Caco-2 (cell line): ENCODE results near the gene LATS2. TPM values are rescaled to one million over a fixed set of nuclear protein-coding genes. Genes with fewer than 3 reads are reported as not detected.

Experiments used
- BruUV-seq: library from RNA; stranded (reverse); fragments of 400-500 nt; replicated peaks from 2 replicates; lab custom pipeline; 2021; lab: Mats Ljungman, UMichigan
- CTCF ChIA-PET: fragments of 300-600 bp; sonication (Branson Sonifier 250); formaldehyde crosslinking; loops from one replicate; lab custom pipeline; 2022; ENCODE audit warnings: antibody characterized with exemption; lab: Charles Lee
- POLR2A ChIA-PET: fragments of 300-600 bp; sonication (Branson Sonifier 250); formaldehyde crosslinking; loops from one replicate; lab custom pipeline; 2022; ENCODE audit warnings: antibody characterized with exemption; lab: Charles Lee
- DNase-seq, 2 experiments: peaks; one replicate each; pipeline versions ENCODE4 v3.0.0 to v3.0.0-alpha.2; 2020 to 2022
- H3K27me3 ChIP-seq: replicated peaks from 2 replicates; pipeline ENCODE4 v1.6.0; 2011; ENCODE audit warnings: low read length; ENCODE audit not compliant: control insufficient read depth, insufficient read depth
- H3K36me3 ChIP-seq: 2 replicates; pipeline ENCODE4 v1.5.1; 2011; ENCODE audit warnings: low read length; ENCODE audit not compliant: control insufficient read depth, insufficient read depth
- H3K4me1 ChIP-seq: fragments of 250-450 bp; sonication (Bioruptor Pico); 2 replicates; pipeline ENCODE4 v1.5.1; 2020; ENCODE audit warnings: mild to moderate bottlenecking
- H3K4me3 ChIP-seq: 2 replicates; pipeline ENCODE4 v1.5.1; 2011; ENCODE audit warnings: low read depth, mild to moderate bottlenecking, control low read depth, low read length
- H3K9me3 ChIP-seq: fragments of 250-450 bp; sonication (Bioruptor Pico); 2 replicates; pipeline ENCODE4 v1.5.1; 2020; ENCODE audit warnings: mild to moderate bottlenecking, moderate library complexity
- H3K27ac Mint-ChIP-seq: one replicate; pipeline ENCODE4 v1.8.0; 2022; ENCODE audit warnings: mixed read lengths; ENCODE audit not compliant: unreplicated experiment
- H3K27me3 Mint-ChIP-seq: one replicate; pipeline ENCODE4 v1.8.0; 2022; ENCODE audit warnings: mixed read lengths; ENCODE audit not compliant: insufficient read depth, unreplicated experiment
- H3K36me3 Mint-ChIP-seq: one replicate; pipeline ENCODE4 v1.8.0; 2022; ENCODE audit warnings: mild to moderate bottlenecking, mixed read lengths; ENCODE audit not compliant: insufficient read depth, unreplicated experiment
- H3K4me1 Mint-ChIP-seq: one replicate; pipeline ENCODE4 v1.8.0; 2022; ENCODE audit warnings: low read depth, mixed read lengths; ENCODE audit not compliant: unreplicated experiment
- H3K4me3 Mint-ChIP-seq: one replicate; pipeline ENCODE4 v1.8.0; 2022; ENCODE audit warnings: mild to moderate bottlenecking, moderate library complexity, mixed read lengths; ENCODE audit not compliant: unreplicated experiment
- H3K9me3 Mint-ChIP-seq: one replicate; pipeline ENCODE4 v1.8.0; 2022; ENCODE audit warnings: mixed read lengths; ENCODE audit not compliant: unreplicated experiment
- intact Hi-C: fragments of 100-400 bp; cut with micrococcal nuclease; formaldehyde crosslinking; loops from one replicate; pipeline ENCODE4 v1.10.0; 2022; ENCODE audit not compliant: unreplicated experiment
- total RNA-seq: library from RNA; stranded (reverse); gene quantifications from 2 replicates; pipeline ENCODE4 v1.2.3, GENCODE V29; 2022
- TF ChIP-seq, protein P1 (sequence below), 2 experiments: fragments of 200-600 bp in 1 of 2; IDR thresholded peaks; 1 replicate in 1 of 2; 2 replicates in 1 of 2; pipeline versions ENCODE4 v1.5.1 to v1.8.0; 2011 to 2022; ENCODE audit warnings: antibody characterized with exemption in 1 of 2, control low read depth in 1 of 2, inconsistent platforms in 1 of 2, low read depth in 1 of 2, low read length in 1 of 2, mild to moderate bottlenecking in 1 of 2, moderate library complexity in 1 of 2; ENCODE audit not compliant: insufficient read depth in 1 of 2, severe bottlenecking in 1 of 2, unreplicated experiment in 1 of 2

Gene LATS2
- total RNA-seq, 1 experiment from 2014 or later, result 45.6 TPM

- no peaks in the 10 kb centered on the region for H3K27me3 Mint-ChIP-seq
- intact Hi-C loops, result no loop called here
- ChIA-PET CTCF (interaction anchor here (0.6 kb wide), 1 partner anchor 18 kb away, joined by 6 read pairs; no protein-coding TSS in a partner anchor), POLR2A (no interaction called here)
- no peak overlapping the region for H3K27ac Mint-ChIP-seq
- H3K9me3 ChIP-seq, result no peaks in the 10 kb centered on the region
- H3K4me1 Mint-ChIP-seq, result peaks cover 17% of the 10 kb centered on the region
- H3K4me3 Mint-ChIP-seq, result no peak overlapping the region
- H3K27me3 ChIP-seq, result no peaks in the 10 kb centered on the region
- H3K4me1 ChIP-seq, result peaks cover 5% of the 10 kb centered on the region; the same call in 1 of the 2 replicates
- H3K4me3 ChIP-seq, result no peak overlapping the region
- DNase-seq, result no peak
- H3K36me3 ChIP-seq, result peaks cover 3% of the 10 kb centered on the region; the same call in 1 of the 2 replicates
- peaks cover 99% of the 10 kb centered on the region for H3K36me3 Mint-ChIP-seq
- TF ChIP-seq, protein P1, sequence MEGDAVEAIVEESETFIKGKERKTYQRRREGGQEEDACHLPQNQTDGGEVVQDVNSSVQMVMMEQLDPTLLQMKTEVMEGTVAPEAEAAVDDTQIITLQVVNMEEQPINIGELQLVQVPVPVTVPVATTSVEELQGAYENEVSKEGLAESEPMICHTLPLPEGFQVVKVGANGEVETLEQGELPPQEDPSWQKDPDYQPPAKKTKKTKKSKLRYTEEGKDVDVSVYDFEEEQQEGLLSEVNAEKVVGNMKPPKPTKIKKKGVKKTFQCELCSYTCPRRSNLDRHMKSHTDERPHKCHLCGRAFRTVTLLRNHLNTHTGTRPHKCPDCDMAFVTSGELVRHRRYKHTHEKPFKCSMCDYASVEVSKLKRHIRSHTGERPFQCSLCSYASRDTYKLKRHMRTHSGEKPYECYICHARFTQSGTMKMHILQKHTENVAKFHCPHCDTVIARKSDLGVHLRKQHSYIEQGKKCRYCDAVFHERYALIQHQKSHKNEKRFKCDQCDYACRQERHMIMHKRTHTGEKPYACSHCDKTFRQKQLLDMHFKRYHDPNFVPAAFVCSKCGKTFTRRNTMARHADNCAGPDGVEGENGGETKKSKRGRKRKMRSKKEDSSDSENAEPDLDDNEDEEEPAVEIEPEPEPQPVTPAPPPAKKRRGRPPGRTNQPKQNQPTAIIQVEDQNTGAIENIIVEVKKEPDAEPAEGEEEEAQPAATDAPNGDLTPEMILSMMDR (IDR thresholded peaks at IDR 0.05; ENCODE audit: insufficient read depth in 1 of 2, low read depth in 1 of 2, low read length in 1 of 2, severe bottlenecking in 1 of 2, unreplicated experiment in 1 of 2), result no peak
- BruUV-seq, result no TSS peak
- no peaks in the 10 kb centered on the region for H3K9me3 Mint-ChIP-seq
These were observed 21.1 kb downstream of the LATS2 start for GRCh38 chr13:21040120-21040826.

DNA sequence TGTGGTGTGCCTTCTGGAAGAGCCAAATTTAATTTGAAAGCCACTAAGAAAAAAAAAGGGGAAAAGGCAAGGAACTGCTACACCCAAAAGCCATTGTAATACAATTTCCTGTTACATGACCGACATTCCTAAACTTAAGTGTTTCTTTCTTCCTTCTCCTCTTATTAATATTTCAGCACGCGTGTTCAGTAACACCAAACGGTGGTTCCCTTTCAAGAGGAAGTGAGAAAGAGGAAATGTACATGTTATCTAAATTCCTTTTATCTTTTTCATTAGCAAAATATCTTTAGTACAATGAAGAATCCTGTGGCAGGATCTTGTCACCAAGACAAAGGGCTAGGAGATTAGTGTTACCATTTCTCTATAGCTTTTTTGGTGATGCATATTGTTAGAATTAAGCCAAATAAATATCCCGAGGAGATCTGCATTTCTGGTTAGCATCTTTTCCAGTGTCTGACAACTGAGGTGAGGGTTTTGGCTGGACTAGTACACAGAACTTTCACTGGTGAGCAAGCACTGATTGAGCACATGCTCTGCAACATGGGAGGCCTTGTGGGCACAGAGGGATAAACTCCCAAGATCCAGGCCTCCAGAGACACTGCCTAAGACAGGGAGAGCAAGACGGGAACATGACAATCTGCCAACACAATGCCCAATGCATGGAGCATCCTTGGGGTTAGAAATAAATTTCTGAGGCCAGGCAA is 22.1 kb downstream of the LATS2 start:
- Histone ChIP-seq H3K9me3 (no peaks in the 10 kb centered on the region), H3K4me3 (no peak overlapping the region), H3K27me3 (no peaks in the 10 kb centered on the region), H3K36me3 (peaks cover 3% of the 10 kb centered on the region; the same call in 1 of the 2 replicates), H3K4me1 (peaks cover 5% of the 10 kb centered on the region; the same call in 1 of the 2 replicates)
- peaks cover 26% of the 10 kb centered on the region for H3K4me1 Mint-ChIP-seq
- H3K4me3 Mint-ChIP-seq, result no peak overlapping the region
- ChIA-PET CTCF (no interaction called here), POLR2A (no interaction called here)
- TF ChIP-seq, protein P1 (IDR thresholded peaks at IDR 0.05; ENCODE audit: insufficient read depth in 1 of 2, low read depth in 1 of 2, low read length in 1 of 2, severe bottlenecking in 1 of 2, unreplicated experiment in 1 of 2), result no peak
- no peak overlapping the region for H3K27ac Mint-ChIP-seq
- no TSS peak for BruUV-seq
- no peaks in the 10 kb centered on the region for H3K9me3 Mint-ChIP-seq
- peaks cover 99% of the 10 kb centered on the region for H3K36me3 Mint-ChIP-seq
- intact Hi-C loops, result no loop called here
- DNase-seq, result no peak
- H3K27me3 Mint-ChIP-seq, result no peaks in the 10 kb centered on the region

GRCh38 chr13:21037656-21038055 is 23.7 kb downstream of the LATS2 start:
- 0 out of 2 replicates have a peak, but pooled peaks cover 1% of the 10 kb centered on the region for H3K36me3 ChIP-seq
- peaks cover 5% of the 10 kb centered on the region; the same call in 1 of the 2 replicates for H3K4me1 ChIP-seq
- Mint-ChIP-seq H3K4me1 (peaks cover 39% of the 10 kb centered on the region), H3K4me3 (no peak overlapping the region), H3K36me3 (peaks cover 90% of the 10 kb centered on the region), H3K27ac (no peak overlapping the region), H3K27me3 (no peaks in the 10 kb centered on the region), H3K9me3 (no peaks in the 10 kb centered on the region)
- no peaks in the 10 kb centered on the region for H3K27me3 ChIP-seq
- ChIA-PET POLR2A (no interaction called here), CTCF (no interaction called here)
- no peaks in the 10 kb centered on the region for H3K9me3 ChIP-seq
- intact Hi-C loops, result no loop called here
- H3K4me3 ChIP-seq, result no peak overlapping the region
- no TSS peak for BruUV-seq
- DNase-seq, result no peak
- TF ChIP-seq, protein P1 (IDR thresholded peaks at IDR 0.05; ENCODE audit: insufficient read depth in 1 of 2, low read depth in 1 of 2, low read length in 1 of 2, severe bottlenecking in 1 of 2, unreplicated experiment in 1 of 2), result no peak
